GM21825 (cell line): Measurements from ENCODE around the gene NFATC4.
"Not testable (repeated sequence)": the region's sequence is repeated elsewhere in the genome, so short reads cannot be mapped to it uniquely, and the experiment has no call there.

ENCODE experiments used
- ATAC-seq: cut with Tn5 transposase; IDR thresholded peaks from one replicate; pipeline ENCODE4 v1.9.1; 2021; ENCODE audit warnings: mild to moderate bottlenecking, moderate library complexity; ENCODE audit not compliant: unreplicated experiment

NFATC4 gene

GRCh38 chr14:24367514-24368211, at the start of gene NFATC4:
Gene NFATC4, plus strand, starts transcription at chr14:24368184. Its CDS starts 157 bp downstream, at chr14:24368341.
- peak; percentile 19 for ATAC-seq

- ATAC-seq, result no peak
Observed at GRCh38 chr14:24321212-24321975, 46.6 kb upstream of the NFATC4 start.

DNA sequence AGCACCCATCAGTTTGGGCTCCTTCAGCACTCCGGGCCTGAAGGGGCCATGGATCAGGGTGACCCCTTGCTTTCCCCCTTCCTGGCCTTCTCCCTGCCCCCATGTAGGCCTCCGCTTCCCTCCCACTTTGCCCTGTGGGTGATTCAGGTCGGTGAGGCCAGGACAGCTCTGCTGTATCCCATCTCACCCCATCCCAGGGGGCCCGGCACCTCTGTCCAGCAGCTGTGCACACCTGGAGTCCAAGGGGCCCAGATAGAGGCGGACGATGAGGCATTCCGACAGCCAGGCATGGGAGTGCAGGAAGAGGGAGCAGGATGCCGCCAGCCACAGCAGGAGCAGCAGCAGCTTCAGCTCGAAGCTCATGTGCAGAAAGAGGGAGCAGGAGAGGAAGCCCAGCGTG, 45.3 kb upstream of the NFATC4 start:
- no peak for ATAC-seq

DNA sequence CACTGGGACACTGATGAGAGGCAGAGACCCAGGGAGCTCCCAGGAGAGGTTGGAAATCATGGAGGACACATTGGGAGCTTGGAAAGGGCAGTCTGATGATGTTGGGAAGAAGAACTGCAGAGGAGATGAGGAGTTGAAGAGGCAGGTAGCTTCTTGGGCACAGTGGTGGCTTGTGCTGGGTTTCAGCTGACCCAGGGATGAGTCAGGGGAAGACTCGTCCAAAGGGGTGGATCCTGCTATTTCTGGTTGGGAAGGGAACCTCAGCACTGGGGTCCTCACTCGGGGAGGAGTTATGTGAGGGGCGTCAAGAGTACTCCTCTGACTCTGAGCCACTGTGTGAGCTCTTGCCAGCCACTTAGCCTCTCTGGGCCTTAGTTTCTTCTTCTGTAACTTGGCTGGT, 44.6 kb upstream of the NFATC4 start:
- ATAC-seq, result no peak

DNA sequence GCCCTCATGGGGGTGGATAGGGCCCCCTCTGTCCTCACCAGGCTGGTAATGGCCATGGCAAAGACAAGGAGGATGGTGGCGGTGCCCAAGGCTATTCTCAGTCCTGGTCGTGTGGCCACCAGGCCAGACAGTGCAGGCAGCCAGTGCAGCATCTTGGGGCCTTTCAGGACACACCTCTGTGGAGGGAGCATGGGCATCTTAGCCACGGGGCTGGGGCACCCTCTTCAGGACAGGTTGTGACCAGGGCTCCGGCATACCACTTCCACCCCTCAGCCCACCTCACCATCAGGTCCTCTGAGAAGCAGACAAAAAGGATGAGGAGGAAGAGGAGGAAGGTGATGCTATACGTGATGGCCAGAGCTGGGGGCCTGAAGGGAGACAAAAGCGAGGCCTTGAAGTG, 44.0 kb upstream of the NFATC4 start:
- ATAC-seq, result no peak

- no peak for ATAC-seq
Observed at GRCh38 chr14:24325041-24325530, 42.9 kb upstream of the NFATC4 start.

DNA sequence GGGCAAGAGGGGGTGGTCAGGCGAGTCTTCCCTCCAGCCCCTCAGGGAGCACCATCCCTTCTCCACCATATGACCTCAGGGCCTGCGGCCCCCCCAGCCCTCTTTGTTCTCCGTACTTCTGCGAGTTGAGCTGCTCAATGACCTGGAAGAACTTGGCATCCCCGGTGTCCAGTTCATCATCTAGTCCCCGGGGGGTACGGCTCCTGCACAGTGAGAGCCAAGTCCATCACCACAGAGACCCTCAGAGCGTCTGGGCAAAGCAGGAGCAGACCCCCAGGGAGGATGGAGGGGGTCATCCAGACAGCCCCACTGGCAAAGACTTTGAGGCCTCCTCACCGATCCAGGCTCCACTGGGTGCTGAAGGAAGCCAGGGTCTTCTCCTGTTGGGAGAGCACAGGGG, 42.0 kb upstream of the NFATC4 start:
- ATAC-seq, result no peak

GRCh38 chr14:24327303-24327702, 40.7 kb upstream of the NFATC4 start:
- ATAC-seq, result no peak

- ATAC-seq, result not testable (repeated sequence)
Observed at GRCh38 chr14:24327914-24328313, 40.1 kb upstream of the NFATC4 start.

GRCh38 chr14:24329073-24329663, 38.8 kb upstream of the NFATC4 start:
- no peak for ATAC-seq

DNA sequence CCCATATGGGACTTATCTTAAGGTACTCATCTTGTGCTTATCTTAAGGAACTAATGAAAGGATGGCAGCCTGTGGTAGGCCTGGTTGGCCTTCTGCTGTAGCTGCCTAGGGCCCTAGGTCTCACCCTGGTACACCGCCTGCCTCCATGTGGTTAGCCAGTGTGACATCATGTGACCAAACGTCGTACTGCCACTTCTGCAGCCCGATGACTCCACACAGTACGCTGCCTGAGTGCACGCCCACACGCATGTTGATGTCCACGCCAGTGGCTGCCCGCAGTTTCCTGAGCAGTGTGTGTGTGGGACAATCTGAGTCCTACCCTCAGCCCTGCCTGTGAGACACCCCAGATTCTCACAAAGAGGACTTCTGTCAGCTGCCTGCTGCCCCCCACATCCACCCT, 38.2 kb upstream of the NFATC4 start:
- no peak for ATAC-seq

DNA sequence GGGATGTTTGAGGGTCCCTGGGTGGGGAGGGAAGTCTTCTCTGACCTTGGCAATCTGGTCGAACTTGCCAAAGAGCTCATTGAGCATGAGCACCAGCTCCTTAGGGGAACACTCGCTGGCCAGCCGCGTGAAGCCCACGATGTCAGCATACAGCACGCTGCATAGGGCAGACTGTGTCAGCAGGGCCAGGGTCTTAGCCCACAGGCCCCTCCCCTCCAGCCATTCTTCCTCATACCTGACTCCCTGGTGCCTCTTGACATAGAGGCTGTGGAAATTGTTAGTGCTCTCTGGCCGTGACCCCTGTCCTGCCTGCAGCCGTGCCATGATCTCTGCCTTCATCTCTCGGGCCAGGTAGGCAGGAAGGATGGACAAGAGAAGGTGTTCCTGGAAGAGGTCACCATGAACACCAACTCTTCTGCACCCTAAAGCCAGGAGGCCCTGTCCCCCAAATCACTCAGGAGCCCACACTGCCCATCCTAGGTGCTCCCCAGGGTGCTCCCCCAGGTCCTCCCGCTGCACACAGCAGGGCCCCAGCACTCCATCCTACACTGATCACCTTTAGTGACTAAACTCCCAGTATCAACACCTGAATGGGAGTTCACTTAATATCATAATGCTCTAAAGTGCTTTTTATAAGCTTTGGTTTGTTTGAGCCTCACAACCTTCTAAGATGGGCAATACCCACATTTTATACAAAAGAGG, 36.9 kb upstream of the NFATC4 start:
- no peak for ATAC-seq

DNA sequence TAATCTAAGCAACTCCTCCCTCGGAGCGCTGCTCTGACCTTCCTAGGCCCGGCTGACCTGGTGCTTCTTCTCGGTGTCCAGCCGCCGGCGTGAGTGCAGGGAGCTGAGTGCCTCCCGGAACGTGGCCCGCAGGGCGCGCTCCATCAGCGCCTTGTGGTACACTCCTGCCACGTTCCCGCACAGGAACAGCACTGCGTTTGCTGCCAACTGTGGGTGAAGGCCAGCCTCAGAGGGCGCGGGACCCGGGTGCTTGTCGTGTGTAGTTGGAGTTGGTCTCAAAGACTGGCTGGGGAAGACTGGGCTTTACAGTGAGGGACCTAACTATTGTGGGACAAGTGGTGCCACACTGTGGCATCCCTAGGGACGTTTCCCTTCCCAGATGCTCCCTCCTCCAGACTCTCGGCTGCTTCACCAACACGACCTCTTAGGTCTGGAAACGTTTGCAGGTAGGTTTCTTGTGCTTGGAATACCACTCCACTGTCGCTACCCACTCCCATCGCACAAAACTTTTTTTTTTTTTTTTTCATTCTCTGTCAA, 36.2 kb upstream of the NFATC4 start:
- no peak for ATAC-seq

DNA sequence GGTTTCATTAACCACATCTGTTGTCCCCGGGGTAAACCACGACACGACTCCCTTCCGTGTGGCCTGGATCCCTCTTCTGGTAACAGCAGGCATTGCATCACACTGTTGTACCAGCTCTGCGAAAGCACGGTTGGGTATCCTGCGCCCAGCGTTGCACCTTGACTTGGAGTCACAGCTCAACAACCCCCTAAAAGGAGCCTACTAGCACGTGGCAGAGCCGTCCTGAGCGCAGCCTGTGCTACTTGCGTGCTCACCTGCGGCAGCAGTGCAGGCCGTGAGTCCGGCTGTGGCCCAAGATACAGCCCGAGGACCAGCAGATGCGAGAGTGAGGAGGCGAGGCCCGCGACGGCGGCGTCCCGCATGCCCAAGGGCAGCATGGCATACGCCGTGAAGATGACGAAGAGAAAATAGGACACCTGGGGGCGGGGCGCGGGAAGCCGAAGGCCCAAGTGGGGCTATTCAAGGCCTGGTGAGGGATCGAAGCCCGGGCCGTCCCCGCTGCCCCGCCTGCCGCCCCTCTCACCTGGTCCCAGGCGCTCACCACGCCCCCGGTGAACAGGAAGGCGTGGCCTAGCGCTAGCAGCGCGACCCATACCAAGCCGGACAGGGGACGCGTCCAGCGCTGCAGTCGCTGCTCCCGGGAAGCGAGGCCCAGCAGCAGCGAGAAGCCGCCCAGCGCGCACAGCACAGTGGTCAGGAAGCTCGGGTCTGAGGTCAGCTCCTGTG, 35.6 kb upstream of the NFATC4 start:
- ATAC-seq, result peak; percentile 82

DNA sequence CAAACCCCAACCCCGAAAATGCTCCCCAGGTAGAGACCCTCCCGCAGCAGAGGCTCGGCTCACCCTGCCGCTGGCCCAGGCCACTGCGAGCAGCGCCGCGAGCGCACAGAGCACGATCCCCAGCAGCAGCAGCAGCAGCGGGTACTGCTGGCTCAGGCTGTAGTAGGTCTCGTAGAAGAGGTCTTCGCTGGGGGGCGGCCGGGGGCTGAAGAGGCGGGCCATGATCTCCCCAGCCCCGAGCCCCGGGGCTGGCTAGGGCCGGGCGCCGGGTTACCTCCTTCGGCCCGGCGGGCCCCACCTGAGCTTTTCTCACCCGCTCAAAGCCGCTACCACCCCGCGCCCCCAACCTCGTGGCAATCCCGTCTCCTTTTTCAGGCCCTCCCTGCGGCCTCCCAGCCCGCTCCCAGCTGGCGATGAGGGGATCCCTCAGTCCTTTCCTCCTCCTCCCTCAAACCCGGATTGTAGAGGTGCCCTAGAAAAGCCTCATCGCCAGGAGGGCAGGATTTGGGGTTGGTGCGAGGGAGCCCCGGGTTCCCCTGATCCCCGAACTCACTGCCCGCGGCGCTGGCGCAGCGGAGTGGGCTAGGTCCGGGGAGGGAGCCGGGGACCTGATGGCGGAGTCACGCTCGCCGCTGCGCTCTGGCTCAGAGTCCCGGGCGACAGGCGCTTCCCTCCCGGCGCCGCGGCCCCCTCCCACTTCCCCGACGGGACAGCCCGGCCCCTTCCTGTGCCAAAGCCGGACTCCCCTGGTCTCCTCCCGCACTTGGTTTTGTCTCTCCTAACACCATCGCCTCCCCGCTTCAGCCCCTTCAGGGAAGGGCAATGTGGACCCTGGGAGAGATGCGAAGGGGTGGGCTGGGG, 33.3 kb upstream of the NFATC4 start, which contains the start of gene ADCY4:
TSS of gene ADCY4 (minus strand) at position 641 of the 861 bp plus-strand sequence. CDS start at position 222, 419 bp downstream.
- no peak for ATAC-seq

- no peak for ATAC-seq
Observed at GRCh38 chr14:24335461-24336171, 32.4 kb upstream of the NFATC4 start.

DNA sequence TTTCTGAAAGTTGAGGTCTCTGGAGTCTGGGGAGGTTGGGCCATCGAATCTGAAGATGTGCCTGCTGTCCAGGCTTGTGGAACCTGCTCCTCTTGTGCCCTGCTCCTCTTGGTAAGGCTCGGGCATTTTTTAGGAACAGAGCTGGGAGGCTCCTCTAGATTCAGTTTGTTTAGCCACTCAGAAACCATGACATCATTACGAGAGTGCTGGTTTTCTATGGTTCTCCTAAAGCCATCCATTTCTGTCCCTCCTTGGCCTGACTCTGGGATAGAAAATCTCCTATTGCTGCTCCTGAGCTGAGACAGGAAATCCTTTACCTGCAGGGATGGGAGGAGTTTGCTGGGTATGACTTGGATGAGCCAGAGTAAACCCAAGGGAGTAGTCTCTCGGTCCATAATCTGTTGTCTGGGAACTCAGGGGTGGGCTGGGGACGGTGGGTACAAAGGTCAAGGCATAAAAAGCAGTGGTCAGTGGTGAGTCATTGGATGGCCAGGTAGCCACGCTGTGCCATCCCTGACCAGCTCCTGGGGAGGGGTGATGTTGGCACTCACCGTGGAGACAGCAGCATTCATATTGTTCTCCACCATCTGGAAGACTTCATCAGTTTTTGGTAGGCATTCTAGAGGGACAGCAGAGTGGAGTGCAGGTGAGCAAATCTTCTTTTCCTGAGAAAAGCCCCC, 30.7 kb upstream of the NFATC4 start:
- ATAC-seq, result no peak

- ATAC-seq, result no peak
Observed at GRCh38 chr14:24337824-24338175, 30.2 kb upstream of the NFATC4 start.
